ENCODE measurements around the gene HSBP1L1.

GRCh38 chr18:79917169-79917852, 47.1 kb upstream of the HSBP1L1 start:
- TF ChIP-seq CTCF (IDR thresholded peaks at IDR 0.05) (no peak), POLR2A (IDR thresholded peaks at IDR 0.05) (no peak), EP300 (IDR thresholded peaks at IDR 0.05) (no peak)
